Measurements from ENCODE around the gene RAB44. TPM values are rescaled to one million over a fixed set of nuclear protein-coding genes. Genes with fewer than 3 reads are reported as not detected.

The RAB44 gene, protein sequence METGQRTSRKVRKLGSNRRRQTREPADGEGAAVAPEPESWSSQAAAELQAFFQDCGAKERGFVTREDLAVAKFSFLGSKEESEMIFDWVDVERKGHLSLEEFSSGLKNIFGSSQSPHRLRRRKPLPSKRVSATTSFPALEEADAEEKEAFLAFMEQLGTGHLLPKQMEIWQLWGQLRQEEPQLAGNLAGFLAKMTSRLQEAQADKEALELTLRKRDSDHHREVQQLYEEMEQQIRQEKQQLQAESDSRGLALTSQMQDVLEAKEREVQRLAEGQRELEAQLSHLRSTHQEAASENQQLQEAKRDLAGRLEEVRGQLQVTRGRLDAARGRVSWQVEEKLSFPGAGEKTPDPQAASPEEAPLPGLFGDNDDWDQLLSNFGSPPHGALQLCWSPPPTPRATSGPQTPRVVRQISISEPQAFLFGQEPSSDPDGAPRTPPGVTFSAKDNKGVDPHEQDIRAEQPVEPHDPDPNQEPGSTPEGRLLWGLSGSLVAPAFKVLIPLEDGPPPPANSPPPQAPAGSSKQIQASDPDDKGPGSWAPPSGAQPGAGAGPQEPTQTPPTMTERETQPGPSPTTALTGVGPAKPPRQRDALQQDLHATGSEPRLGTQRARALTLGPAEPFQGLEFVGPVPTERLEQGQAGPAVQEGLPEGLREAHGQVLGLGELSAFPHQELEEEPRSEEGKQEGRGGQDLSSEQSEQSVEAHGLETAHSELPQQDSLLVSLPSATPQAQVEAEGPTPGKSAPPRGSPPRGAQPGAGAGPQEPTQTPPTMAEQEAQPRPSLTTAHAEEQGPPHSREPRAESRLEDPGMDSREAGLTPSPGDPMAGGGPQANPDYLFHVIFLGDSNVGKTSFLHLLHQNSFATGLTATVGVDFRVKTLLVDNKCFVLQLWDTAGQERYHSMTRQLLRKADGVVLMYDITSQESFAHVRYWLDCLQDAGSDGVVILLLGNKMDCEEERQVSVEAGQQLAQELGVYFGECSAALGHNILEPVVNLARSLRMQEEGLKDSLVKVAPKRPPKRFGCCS
- under 0.01 TPM in 2 replicates for total RNA-seq

DNA sequence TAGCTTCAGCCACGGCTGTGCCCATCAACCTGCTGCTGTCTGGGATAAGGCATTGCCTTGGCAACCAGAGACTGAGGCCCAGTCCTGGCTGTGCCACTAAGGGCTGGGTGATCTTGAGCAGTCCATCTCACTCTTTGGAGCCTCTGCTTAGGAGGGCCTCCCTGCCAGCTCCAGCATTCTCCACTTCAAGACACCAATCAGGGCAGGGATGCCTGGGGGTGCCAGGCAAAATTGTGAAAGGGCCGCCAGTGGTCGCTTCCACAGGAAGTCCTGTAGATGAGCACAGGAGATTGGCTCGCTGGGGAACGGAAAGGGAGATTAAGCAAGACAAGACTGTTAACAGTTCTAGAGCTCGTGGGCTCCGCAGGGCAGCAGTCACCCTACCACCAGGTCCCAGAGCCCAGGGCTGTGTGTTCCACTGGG is at the start of gene RAB44:
TSS of gene RAB44 (plus strand) at position 346 of the 423 bp plus-strand sequence. CDS start 6,410 bp downstream, outside the sequence.
- TF ChIP-seq, protein P1, sequence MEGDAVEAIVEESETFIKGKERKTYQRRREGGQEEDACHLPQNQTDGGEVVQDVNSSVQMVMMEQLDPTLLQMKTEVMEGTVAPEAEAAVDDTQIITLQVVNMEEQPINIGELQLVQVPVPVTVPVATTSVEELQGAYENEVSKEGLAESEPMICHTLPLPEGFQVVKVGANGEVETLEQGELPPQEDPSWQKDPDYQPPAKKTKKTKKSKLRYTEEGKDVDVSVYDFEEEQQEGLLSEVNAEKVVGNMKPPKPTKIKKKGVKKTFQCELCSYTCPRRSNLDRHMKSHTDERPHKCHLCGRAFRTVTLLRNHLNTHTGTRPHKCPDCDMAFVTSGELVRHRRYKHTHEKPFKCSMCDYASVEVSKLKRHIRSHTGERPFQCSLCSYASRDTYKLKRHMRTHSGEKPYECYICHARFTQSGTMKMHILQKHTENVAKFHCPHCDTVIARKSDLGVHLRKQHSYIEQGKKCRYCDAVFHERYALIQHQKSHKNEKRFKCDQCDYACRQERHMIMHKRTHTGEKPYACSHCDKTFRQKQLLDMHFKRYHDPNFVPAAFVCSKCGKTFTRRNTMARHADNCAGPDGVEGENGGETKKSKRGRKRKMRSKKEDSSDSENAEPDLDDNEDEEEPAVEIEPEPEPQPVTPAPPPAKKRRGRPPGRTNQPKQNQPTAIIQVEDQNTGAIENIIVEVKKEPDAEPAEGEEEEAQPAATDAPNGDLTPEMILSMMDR (IDR thresholded peaks at IDR 0.05; ENCODE audit: insufficient read depth, low read length, severe bottlenecking), result no peak
- no peak for FAIRE-seq
- Histone ChIP-seq H3K4me3 (ENCODE audit: low read depth, low read length) (no peak within 1 kb of the TSS), H3K27me3 (ENCODE audit: control insufficient read depth, insufficient read depth, low read length) (no peaks in the 10 kb centered on the region), H3K36me3 (ENCODE audit: control insufficient read depth, insufficient read depth, low read length) (no peaks in the 10 kb centered on the region)
- DNase-seq (ENCODE audit: low read depth), result no peak

- DNase-seq (ENCODE audit: low read depth) (no peak), FAIRE-seq (no peak)
- no peaks in the 10 kb centered on the region for H3K27me3 ChIP-seq (ENCODE audit: control insufficient read depth, insufficient read depth, low read length)
- H3K4me3 ChIP-seq (ENCODE audit: low read depth, low read length), result no peak overlapping the region
- no peaks in the 10 kb centered on the region for H3K36me3 ChIP-seq (ENCODE audit: control insufficient read depth, insufficient read depth, low read length)
- TF ChIP-seq, protein P1 (IDR thresholded peaks at IDR 0.05; ENCODE audit: insufficient read depth, low read length, severe bottlenecking), result no peak
These were observed 48.5 kb upstream of the RAB44 start for GRCh38 chr6:36649086-36649485.

DNA sequence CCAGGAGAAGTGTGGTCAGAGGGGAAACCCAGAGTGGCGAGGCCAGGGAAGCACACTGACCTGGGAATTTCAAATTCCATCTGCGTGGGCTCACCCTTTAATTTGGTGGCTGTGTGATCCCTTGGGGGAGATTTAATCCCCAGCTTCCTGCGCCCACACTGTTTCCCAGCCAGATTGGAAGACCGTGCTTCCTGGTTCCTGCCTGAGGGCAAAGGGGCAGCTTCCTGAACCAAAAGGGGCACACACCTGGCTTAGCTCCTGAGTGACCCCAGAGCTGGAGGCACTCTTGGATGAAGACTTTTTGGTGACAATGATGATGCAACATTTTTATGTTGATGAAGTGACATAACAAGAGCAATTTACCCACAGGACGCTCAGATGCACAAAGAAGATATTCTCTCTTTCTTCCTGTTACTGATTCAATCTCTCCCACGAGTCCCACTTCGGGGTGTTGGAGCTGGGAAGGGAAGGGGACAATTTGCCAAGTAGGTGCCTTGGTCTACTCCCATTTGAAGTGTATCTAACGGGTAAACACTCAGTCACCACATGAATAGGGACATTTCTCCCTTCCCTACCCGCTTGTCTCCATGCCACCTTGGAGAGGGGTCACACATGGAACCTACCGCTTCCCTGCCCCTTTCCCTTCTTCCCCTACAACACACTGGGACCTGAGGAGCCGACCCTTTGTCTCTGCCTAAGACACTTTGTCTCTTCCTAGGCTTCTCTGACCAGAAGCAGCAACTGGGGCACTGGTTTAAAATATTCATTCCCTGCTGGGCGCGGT is 47.7 kb upstream of the RAB44 start:
- TF ChIP-seq, protein P1 (IDR thresholded peaks at IDR 0.05; ENCODE audit: insufficient read depth, low read length, severe bottlenecking), result no peak
- Histone ChIP-seq H3K27me3 (ENCODE audit: control insufficient read depth, insufficient read depth, low read length) (no peaks in the 10 kb centered on the region), H3K36me3 (ENCODE audit: control insufficient read depth, insufficient read depth, low read length) (no peaks in the 10 kb centered on the region), H3K4me3 (ENCODE audit: low read depth, low read length) (no peak overlapping the region)
- DNase-seq (ENCODE audit: low read depth) (no peak), FAIRE-seq (no peak)

DNA sequence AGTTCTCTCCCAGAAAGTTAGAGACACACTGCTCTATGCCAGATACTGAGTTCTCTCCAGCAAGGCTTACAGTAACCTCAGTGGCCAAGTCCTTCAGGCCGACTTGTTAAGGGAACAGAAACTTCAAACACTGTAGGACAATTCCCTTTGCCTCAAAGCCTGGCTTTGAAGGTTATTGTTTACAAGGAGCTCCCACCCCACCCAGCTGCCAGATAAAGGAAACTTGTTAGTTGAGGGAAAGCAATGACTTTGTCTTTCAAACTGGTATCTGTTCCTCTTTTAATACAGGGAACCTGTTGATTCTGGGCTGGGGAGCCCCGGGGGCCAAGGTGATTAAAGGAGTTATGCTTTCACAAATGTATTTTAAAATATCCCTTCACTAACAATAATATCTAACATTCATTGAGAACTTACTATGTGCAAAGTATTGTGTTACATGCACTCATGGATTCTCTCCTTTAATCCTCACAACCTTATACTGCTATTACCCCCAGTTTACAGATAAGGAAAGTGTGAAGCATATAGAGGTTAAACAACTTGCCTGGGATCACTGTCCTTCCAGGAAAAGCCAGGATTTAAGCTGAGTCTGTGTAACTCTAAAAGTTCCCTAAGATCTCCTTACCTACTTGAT is 46.7 kb upstream of the RAB44 start:
- H3K36me3 ChIP-seq (ENCODE audit: control insufficient read depth, insufficient read depth, low read length), result no peaks in the 10 kb centered on the region
- TF ChIP-seq, protein P1 (IDR thresholded peaks at IDR 0.05; ENCODE audit: insufficient read depth, low read length, severe bottlenecking), result no peak
- FAIRE-seq (no peak), DNase-seq (ENCODE audit: low read depth) (no peak)
- H3K27me3 ChIP-seq (ENCODE audit: control insufficient read depth, insufficient read depth, low read length), result no peaks in the 10 kb centered on the region
- H3K4me3 ChIP-seq (ENCODE audit: low read depth, low read length), result no peak overlapping the region
